Neural crest cell (in vitro differentiated cells): Measurements from ENCODE around the gene STK36. TPM values are rescaled to one million over a fixed set of nuclear protein-coding genes. Genes with fewer than 3 reads are reported as not detected.

Source experiments
- DNase-seq: peaks from one replicate; pipeline ENCODE4 v3.0.0; 2021; ENCODE audit warnings: low read depth, mixed read lengths, low spot score
- H3K27ac Mint-ChIP-seq: one replicate; pipeline ENCODE4 v1.8.0; 2021; ENCODE audit warnings: mild to moderate bottlenecking, mixed read lengths; ENCODE audit not compliant: unreplicated experiment
- H3K27me3 Mint-ChIP-seq: 2 replicates; pipeline ENCODE4 v1.8.0; 2021; ENCODE audit warnings: low read depth, mild to moderate bottlenecking, mixed read lengths
- H3K36me3 Mint-ChIP-seq: 2 replicates; pipeline ENCODE4 v1.8.0; 2021; ENCODE audit warnings: low read depth, mild to moderate bottlenecking, mixed read lengths
- H3K4me1 Mint-ChIP-seq: 2 replicates; pipeline ENCODE4 v1.8.0; 2021; ENCODE audit warnings: mixed read lengths
- H3K4me3 Mint-ChIP-seq: one replicate; pipeline ENCODE4 v1.8.0; 2021; ENCODE audit warnings: mild to moderate bottlenecking, mixed read lengths
- H3K9me3 Mint-ChIP-seq: 2 replicates; pipeline ENCODE4 v1.8.0; 2021; ENCODE audit warnings: mixed read lengths
- total RNA-seq: library from RNA; stranded (reverse); gene quantifications from 2 replicates; pipeline ENCODE4 v1.2.1, GENCODE V29; 2021
- TF ChIP-seq, protein P1 (sequence below): fragments of 200-600 bp; sonication (generic); conservative IDR thresholded peaks from 2 replicates; pipeline ENCODE4 v1.5.0; 2021; ENCODE audit warnings: antibody characterized with exemption, mild to moderate bottlenecking

The STK36 gene
- total RNA-seq, 1 donor from 2014 or later, result 78.7 TPM

DNA sequence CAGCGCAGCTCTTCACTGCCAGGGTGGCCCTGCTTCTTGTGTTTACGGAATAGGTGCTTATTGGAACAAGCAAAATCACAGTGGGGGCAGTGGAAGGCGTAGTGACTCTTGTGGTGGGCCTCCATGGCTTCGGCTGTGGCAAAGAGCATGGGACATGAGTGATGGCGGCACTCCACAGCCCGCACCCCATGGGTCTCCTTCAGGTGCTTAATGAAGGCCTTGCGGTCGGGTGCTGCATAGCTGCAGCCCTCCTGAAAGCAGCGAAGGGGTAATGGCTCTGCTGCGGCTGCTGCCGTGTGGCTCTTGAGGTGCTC, 23.1 kb upstream of the STK36 start:
- Mint-ChIP-seq H3K4me3 (no peak overlapping the region), H3K27ac (no peak overlapping the region), H3K27me3 (no peaks in the 10 kb centered on the region), H3K9me3 (no peaks in the 10 kb centered on the region), H3K36me3 (peaks cover 11% of the 10 kb centered on the region), H3K4me1 (no peaks in the 10 kb centered on the region)
- DNase-seq, result no peak
- TF ChIP-seq, protein P1, sequence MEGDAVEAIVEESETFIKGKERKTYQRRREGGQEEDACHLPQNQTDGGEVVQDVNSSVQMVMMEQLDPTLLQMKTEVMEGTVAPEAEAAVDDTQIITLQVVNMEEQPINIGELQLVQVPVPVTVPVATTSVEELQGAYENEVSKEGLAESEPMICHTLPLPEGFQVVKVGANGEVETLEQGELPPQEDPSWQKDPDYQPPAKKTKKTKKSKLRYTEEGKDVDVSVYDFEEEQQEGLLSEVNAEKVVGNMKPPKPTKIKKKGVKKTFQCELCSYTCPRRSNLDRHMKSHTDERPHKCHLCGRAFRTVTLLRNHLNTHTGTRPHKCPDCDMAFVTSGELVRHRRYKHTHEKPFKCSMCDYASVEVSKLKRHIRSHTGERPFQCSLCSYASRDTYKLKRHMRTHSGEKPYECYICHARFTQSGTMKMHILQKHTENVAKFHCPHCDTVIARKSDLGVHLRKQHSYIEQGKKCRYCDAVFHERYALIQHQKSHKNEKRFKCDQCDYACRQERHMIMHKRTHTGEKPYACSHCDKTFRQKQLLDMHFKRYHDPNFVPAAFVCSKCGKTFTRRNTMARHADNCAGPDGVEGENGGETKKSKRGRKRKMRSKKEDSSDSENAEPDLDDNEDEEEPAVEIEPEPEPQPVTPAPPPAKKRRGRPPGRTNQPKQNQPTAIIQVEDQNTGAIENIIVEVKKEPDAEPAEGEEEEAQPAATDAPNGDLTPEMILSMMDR, result peak; percentile 1

DNA sequence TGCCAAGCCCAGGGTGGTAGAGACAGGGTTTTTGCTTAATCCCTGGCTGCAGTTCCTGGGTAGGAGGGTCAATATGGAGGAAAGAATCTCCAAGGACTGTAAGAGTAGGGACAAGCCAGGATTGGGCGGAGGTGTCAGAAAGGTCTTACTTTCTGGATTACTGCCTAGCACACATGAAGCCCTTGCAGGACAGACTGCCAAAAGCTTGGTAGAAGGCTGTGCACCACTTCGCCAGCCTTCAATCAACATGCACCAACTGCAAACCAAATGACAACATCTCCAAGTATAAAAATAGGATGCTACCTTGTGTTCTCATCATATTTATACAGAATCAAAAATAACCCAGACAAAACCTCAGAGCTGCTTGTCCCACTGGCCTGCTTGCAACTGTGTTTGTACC, 16.1 kb upstream of the STK36 start:
- Mint-ChIP-seq H3K4me3 (peak overlapping the region; percentile 19), H3K4me1 (peaks cover 19% of the 10 kb centered on the region), H3K9me3 (no peaks in the 10 kb centered on the region), H3K27me3 (no peaks in the 10 kb centered on the region), H3K36me3 (no peaks in the 10 kb centered on the region), H3K27ac (no peak overlapping the region)
- TF ChIP-seq, protein P1, result no peak
- no peak for DNase-seq

DNA sequence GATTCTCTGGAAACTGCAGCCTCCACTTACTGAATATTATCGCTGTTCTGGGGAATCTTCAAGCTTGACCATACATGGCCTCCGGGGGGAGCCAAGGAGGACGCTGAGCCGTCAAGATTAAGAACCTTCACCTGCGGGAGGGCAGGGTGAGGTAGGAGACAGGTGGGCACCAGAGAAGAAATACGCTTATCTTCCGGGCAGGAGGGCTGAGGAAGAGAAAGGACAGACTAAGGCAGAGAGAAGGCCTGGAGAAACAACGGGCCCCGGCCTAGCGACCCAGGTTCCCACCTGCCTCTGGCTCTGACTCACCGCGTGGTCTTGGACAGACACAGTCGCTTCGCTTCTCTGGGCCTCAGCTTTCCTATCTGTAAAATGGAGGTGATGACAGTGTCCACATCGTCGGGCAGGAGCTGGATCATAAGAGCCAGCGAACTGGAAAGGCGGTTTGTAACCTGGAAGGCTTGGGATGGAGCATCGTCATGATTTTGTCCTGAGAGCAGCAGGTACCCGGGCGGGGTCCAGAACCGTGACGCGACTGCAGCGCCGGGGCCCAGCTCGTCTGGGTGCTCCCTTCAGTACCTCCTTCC, 13.1 kb upstream of the STK36 start:
- H3K4me3 Mint-ChIP-seq, result peak overlapping the region; percentile 94
- peak overlapping the region; percentile 95 for H3K27ac Mint-ChIP-seq
- no peaks in the 10 kb centered on the region for H3K27me3 Mint-ChIP-seq
- H3K36me3 Mint-ChIP-seq, result peaks cover 5% of the 10 kb centered on the region
- H3K4me1 Mint-ChIP-seq, result peaks cover 19% of the 10 kb centered on the region
- TF ChIP-seq, protein P1, result peak; percentile 64
- H3K9me3 Mint-ChIP-seq, result no peaks in the 10 kb centered on the region
- peak; percentile 16 for DNase-seq

DNA sequence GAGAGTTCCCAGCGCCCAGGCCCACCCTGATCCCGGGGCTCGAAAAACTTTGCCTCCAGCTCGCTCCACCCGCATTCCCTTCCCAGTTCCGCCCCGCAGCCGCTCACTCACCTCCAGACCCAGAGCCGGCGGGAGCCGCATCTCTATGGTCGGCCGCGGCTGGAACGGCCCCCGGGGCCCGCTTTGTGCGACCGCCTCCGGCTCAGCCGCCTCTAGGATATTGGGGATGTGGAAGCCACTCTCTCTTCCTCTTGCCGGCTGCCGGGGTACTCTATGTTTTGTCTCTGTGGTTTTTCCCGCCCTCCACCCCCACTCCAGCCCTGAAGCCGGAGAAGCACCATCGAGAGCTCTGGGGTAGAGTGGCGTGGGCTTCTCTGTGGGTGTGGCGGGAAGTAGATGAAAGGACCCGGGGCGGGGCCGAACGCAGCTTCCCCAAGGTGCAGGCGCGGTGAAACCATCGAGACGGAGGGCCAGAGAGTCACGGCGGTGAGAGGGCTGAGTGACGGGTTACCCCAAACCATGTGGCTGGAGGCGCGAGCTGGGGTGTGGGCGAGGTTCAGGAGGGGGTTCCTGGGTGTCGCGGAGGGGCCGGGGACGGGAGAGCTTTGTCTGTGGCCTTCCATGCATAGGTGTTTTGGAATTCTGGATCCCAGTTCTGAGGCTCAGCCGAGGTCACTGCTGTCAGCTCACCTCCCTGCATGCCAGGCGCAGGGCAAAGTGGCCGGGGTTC, 12.5 kb upstream of the STK36 start, which contains the start of the genes BCS1L and ZNF142:
TSS of gene BCS1L (plus strand) at position 426 of the 730 bp plus-strand sequence. CDS start 1,305 bp downstream, outside the sequence.
TSS of gene ZNF142 (minus strand) at position 366 of the 730 bp plus-strand sequence. CDS start 3,194 bp downstream, outside the sequence.
- TF ChIP-seq, protein P1, result no peak
- H3K9me3 Mint-ChIP-seq, result no peaks in the 10 kb centered on the region
- H3K36me3 Mint-ChIP-seq, result peaks cover 5% of the 10 kb centered on the region
- peaks cover 19% of the 10 kb centered on the region for H3K4me1 Mint-ChIP-seq
- H3K4me3 Mint-ChIP-seq, result peak within 1 kb of the TSS; percentile 94
- peak within 1 kb of the TSS; percentile 95 for H3K27ac Mint-ChIP-seq
- DNase-seq, result peak; percentile 81
- H3K27me3 Mint-ChIP-seq, result no peaks in the 10 kb centered on the region

DNA sequence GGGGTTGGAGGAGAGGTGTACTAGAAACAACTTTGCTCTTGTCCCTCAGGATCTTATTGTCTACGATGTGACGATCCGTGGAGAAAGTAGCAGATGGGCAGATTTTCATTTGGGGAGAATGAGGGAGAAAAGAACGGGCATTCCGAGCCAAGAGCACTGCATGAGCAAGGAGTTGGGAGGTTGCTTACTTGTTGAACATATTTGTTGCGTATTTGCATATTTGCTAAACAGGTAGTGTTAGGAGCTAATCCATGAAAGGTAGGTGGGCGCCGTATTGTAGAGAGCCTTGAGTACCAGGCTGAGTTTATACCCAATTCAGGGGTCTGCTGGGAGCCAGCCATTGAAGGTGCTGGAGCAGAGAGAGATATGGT, 11.9 kb upstream of the STK36 start:
- Mint-ChIP-seq H3K9me3 (no peaks in the 10 kb centered on the region), H3K27me3 (no peaks in the 10 kb centered on the region), H3K36me3 (peaks cover 5% of the 10 kb centered on the region), H3K4me3 (peak overlapping the region; percentile 94), H3K27ac (no peak overlapping the region), H3K4me1 (peaks cover 19% of the 10 kb centered on the region)
- TF ChIP-seq, protein P1, result no peak
- no peak for DNase-seq
